HepG2 (cell line): ENCODE results near the gene QKI. TPM values are rescaled to one million over a fixed set of nuclear protein-coding genes. Genes with fewer than 3 reads are reported as not detected.

ENCODE experiments used
- ASH2L ChIP-seq: fragments of 300-600, 200-600 bp; sonication (generic); IDR thresholded peaks from 2 replicates; pipeline ENCODE4 v1.7.0; 2017; ENCODE audit warnings: low read depth, mild to moderate bottlenecking, moderate library complexity, mixed read lengths, low read length; ENCODE audit not compliant: insufficient read length
- BHLHE40 ChIP-seq: IDR thresholded peaks from 2 replicates; pipeline ENCODE4 v1.6.1; 2011; ENCODE audit warnings: low read length, improper control_type of control experiment
- RBM22 ChIP-seq: fragments of 200-400 bp; formaldehyde crosslinking; optimal IDR thresholded peaks from 2 replicates; pipeline ENCODE3; 2017; ENCODE audit warnings: mild to moderate bottlenecking, low read length, moderate library complexity
- REST ChIP-seq, 2 experiments: IDR thresholded peaks; 2 replicates each; pipeline ENCODE4 v1.6.1; 2011 to 2012; ENCODE audit warnings: low read length in 2 of 2, borderline replicate concordance in 1 of 2, low read depth in 1 of 2, mild to moderate bottlenecking in 1 of 2, moderate library complexity in 1 of 2
- U2AF2 ChIP-seq: fragments of 200-400 bp; formaldehyde crosslinking; IDR thresholded peaks from 2 replicates; pipeline ENCODE4 v1.6.1; 2017; ENCODE audit warnings: low read depth, mild to moderate bottlenecking, low read length
- ZNF281 ChIP-seq: sonication (generic); formaldehyde crosslinking; IDR thresholded peaks from 2 replicates; pipeline ENCODE4 v1.4.0; 2020; ENCODE audit warnings: missing genetic modification reagents, borderline replicate concordance
- ZNF652 ChIP-seq: IDR thresholded peaks from 2 replicates; pipeline ENCODE4 v1.6.1; 2016; ENCODE audit warnings: low read depth, borderline replicate concordance
- ZNF788 ChIP-seq: sonication (generic); formaldehyde crosslinking; IDR thresholded peaks from 2 replicates; pipeline ENCODE4 v1.5.0; 2020; ENCODE audit warnings: mild to moderate bottlenecking, missing genetic modification reagents, borderline replicate concordance
- polyA plus RNA-seq, 8 experiments: library from polyadenylated mRNA; depleted of rRNA in 3 of 8; stranded (reverse) in 7 of 8; unstranded in 1 of 8; fragments of >200 nt; fragmentation: Illumina TruSeq in 4 of 8; extraction: Trizol in 4 of 8; gene quantifications; 2 replicates each; pipeline versions ENCODE4 v1.2.1 to v1.2.3, GENCODE V29; 2011 to 2016; ENCODE audit warnings: low read depth in 4 of 8, missing spikeins in 1 of 8, mixed read lengths in 1 of 8; ENCODE audit not compliant: insufficient read depth in 1 of 8
- total RNA-seq, 5 experiments: library from RNA; depleted of rRNA; stranded (reverse); fragments of >200 nt; fragmentation: Illumina TruSeq; extraction: Trizol; gene quantifications; 2 replicates each; pipeline ENCODE4 v1.2.3, GENCODE V29; 2016; ENCODE audit warnings: low read depth in 1 of 5
- TF ChIP-seq, protein P1 (sequence below), 2 experiments: sonication (generic) in 1 of 2; formaldehyde crosslinking in 1 of 2; IDR thresholded peaks; 2 replicates each; pipeline versions ENCODE4 v1.4.0 to v1.6.1; 2016 to 2020; ENCODE audit warnings: borderline replicate concordance in 1 of 2, low read depth in 1 of 2, mild to moderate bottlenecking in 1 of 2, missing genetic modification reagents in 1 of 2
- TF ChIP-seq, protein P2 (sequence below): IDR thresholded peaks from 2 replicates; pipeline ENCODE4 v1.6.1; 2012; ENCODE audit warnings: inconsistent platforms
- TF ChIP-seq, protein P3 (sequence below): IDR thresholded peaks from 2 replicates; pipeline ENCODE4 v1.6.1; 2016
- TF ChIP-seq, protein P4 (sequence below): sonication (generic); formaldehyde crosslinking; conservative IDR thresholded peaks from 2 replicates; pipeline ENCODE4 v1.5.0; 2020; ENCODE audit warnings: missing genetic modification reagents

The QKI gene
- total and polyA plus RNA-seq, 2 of the 13 experiments (the other 11 are each of a cell fraction or from before 2014, with no cell fraction given), result 136 to 137 TPM

GRCh38 chr6:163404825-163405265, 9.7 kb upstream of the QKI start (continued):
- TF ChIP-seq ASH2L, result no peak
- TF ChIP-seq, protein P1, sequence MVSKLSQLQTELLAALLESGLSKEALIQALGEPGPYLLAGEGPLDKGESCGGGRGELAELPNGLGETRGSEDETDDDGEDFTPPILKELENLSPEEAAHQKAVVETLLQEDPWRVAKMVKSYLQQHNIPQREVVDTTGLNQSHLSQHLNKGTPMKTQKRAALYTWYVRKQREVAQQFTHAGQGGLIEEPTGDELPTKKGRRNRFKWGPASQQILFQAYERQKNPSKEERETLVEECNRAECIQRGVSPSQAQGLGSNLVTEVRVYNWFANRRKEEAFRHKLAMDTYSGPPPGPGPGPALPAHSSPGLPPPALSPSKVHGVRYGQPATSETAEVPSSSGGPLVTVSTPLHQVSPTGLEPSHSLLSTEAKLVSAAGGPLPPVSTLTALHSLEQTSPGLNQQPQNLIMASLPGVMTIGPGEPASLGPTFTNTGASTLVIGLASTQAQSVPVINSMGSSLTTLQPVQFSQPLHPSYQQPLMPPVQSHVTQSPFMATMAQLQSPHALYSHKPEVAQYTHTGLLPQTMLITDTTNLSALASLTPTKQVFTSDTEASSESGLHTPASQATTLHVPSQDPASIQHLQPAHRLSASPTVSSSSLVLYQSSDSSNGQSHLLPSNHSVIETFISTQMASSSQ (IDR thresholded peaks at IDR 0.05; ENCODE audit: low read depth), result no peak
- TF ChIP-seq, protein P1 (CRISPR knock-in tag; IDR thresholded peaks at IDR 0.05; ENCODE audit: borderline replicate concordance), result no peak
- TF ChIP-seq, protein P2, sequence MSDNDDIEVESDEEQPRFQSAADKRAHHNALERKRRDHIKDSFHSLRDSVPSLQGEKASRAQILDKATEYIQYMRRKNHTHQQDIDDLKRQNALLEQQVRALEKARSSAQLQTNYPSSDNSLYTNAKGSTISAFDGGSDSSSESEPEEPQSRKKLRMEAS, result no peak
- no peak for TF ChIP-seq ZNF788
- no peak for TF ChIP-seq ZNF652 (CRISPR knock-in tag)
- no peak for TF ChIP-seq BHLHE40
- TF ChIP-seq, protein P3, sequence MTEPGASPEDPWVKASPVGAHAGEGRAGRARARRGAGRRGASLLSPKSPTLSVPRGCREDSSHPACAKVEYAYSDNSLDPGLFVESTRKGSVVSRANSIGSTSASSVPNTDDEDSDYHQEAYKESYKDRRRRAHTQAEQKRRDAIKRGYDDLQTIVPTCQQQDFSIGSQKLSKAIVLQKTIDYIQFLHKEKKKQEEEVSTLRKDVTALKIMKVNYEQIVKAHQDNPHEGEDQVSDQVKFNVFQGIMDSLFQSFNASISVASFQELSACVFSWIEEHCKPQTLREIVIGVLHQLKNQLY, result no peak
- no peak for TF ChIP-seq ZNF281
- TF ChIP-seq, protein P4, sequence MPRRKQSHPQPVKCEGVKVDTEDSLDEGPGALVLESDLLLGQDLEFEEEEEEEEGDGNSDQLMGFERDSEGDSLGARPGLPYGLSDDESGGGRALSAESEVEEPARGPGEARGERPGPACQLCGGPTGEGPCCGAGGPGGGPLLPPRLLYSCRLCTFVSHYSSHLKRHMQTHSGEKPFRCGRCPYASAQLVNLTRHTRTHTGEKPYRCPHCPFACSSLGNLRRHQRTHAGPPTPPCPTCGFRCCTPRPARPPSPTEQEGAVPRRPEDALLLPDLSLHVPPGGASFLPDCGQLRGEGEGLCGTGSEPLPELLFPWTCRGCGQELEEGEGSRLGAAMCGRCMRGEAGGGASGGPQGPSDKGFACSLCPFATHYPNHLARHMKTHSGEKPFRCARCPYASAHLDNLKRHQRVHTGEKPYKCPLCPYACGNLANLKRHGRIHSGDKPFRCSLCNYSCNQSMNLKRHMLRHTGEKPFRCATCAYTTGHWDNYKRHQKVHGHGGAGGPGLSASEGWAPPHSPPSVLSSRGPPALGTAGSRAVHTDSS (CRISPR knock-in tag), result no peak
- no peak for TF ChIP-seq RBM22
- no peak for TF ChIP-seq U2AF2
- no peak for TF ChIP-seq REST (IDR thresholded peaks at IDR 0.05; ENCODE audit: borderline replicate concordance in 1 of 2, low read depth in 1 of 2, low read length in 2 of 2)
